H9 (cell line): Measurements from ENCODE around the gene CTNS. TPM values are rescaled to one million over a fixed set of nuclear protein-coding genes. Genes with fewer than 3 reads are reported as not detected.
"Not testable (repeated sequence)": the region's sequence is repeated elsewhere in the genome, so short reads cannot be mapped to it uniquely, and the experiment has no call there.

Experiments
- DNase-seq: peaks from one replicate; pipeline ENCODE4 v3.0.0-alpha.2; 2017
- H2AFZ ChIP-seq: one replicate; pipeline ENCODE4 v1.6.1; 2013; ENCODE audit warnings: mild to moderate bottlenecking, low read length, control low read depth, moderate library complexity
- H2AK5ac ChIP-seq: 2 replicates; pipeline ENCODE4 v1.6.1; 2013; ENCODE audit warnings: low read length, control low read depth, mixed read lengths; ENCODE audit not compliant: insufficient read length
- H2BK120ac ChIP-seq: one replicate; pipeline ENCODE4 v1.6.1; 2013; ENCODE audit warnings: low read depth, mild to moderate bottlenecking, low read length, control low read depth, inconsistent platforms; ENCODE audit not compliant: poor library complexity, severe bottlenecking
- H2BK12ac ChIP-seq: 2 replicates; pipeline ENCODE4 v1.6.1; 2013; ENCODE audit warnings: low read length, control low read depth, mixed read lengths, low read depth; ENCODE audit not compliant: insufficient read length
- H2BK15ac ChIP-seq: 2 replicates; pipeline ENCODE4 v1.6.1; 2013; ENCODE audit warnings: low read depth, low read length, control low read depth
- H2BK20ac ChIP-seq: one replicate; pipeline ENCODE4 v1.6.1; 2013; ENCODE audit warnings: low read depth, mild to moderate bottlenecking, low read length, control low read depth, inconsistent platforms; ENCODE audit not compliant: poor library complexity, severe bottlenecking
- H2BK5ac ChIP-seq: 2 replicates; pipeline ENCODE4 v1.6.1; 2013; ENCODE audit warnings: low read length, control low read depth, mixed read lengths; ENCODE audit not compliant: insufficient read length
- H3K14ac ChIP-seq: 2 replicates; pipeline ENCODE4 v1.6.1; 2013; ENCODE audit warnings: low read length, control low read depth; ENCODE audit not compliant: insufficient read depth
- H3K18ac ChIP-seq: 2 replicates; pipeline ENCODE4 v1.6.1; 2013; ENCODE audit warnings: low read depth, mild to moderate bottlenecking, mixed read lengths, low read length, control low read depth; ENCODE audit not compliant: insufficient read length
- H3K23ac ChIP-seq: 2 replicates; pipeline ENCODE4 v1.6.1; 2013; ENCODE audit warnings: low read length, control low read depth, mixed read lengths, low read depth; ENCODE audit not compliant: insufficient read length
- H3K23me2 ChIP-seq: 2 replicates; pipeline ENCODE4 v1.6.1; 2013; ENCODE audit warnings: low read depth, mild to moderate bottlenecking, mixed read lengths, low read length, control low read depth; ENCODE audit not compliant: insufficient read length, poor library complexity, severe bottlenecking
- H3K27ac ChIP-seq: 2 replicates; pipeline ENCODE4 v1.5.1; 2013; ENCODE audit warnings: low read length, control low read depth, mixed read lengths, low read depth; ENCODE audit not compliant: insufficient read length
- H3K27me3 ChIP-seq: 2 replicates; pipeline ENCODE4 v1.6.1; 2013; ENCODE audit warnings: low read length, control low read depth, inconsistent platforms; ENCODE audit not compliant: insufficient read depth
- H3K4ac ChIP-seq: 2 replicates; pipeline ENCODE4 v1.6.1; 2013; ENCODE audit warnings: low read depth, mild to moderate bottlenecking, control low read depth, inconsistent platforms, low read length, moderate library complexity
- H3K4me1 ChIP-seq: 2 replicates; pipeline ENCODE4 v1.6.1; 2013; ENCODE audit warnings: low read length, control low read depth, inconsistent platforms; ENCODE audit not compliant: insufficient read depth
- H3K4me2 ChIP-seq: 2 replicates; pipeline ENCODE4 v1.6.1; 2013; ENCODE audit warnings: low read length, control low read depth, mixed read lengths; ENCODE audit not compliant: insufficient read length, insufficient read depth
- H3K56ac ChIP-seq: 2 replicates; pipeline ENCODE4 v1.6.1; 2013; ENCODE audit warnings: low read depth, mild to moderate bottlenecking, mixed read lengths, low read length, control low read depth; ENCODE audit not compliant: insufficient read length
- H3K79me1 ChIP-seq: 2 replicates; pipeline ENCODE4 v1.6.1; 2013; ENCODE audit warnings: low read depth, mild to moderate bottlenecking, moderate library complexity, low read length, control low read depth, inconsistent platforms; ENCODE audit not compliant: insufficient read depth, poor library complexity, severe bottlenecking
- H3K79me2 ChIP-seq: 2 replicates; pipeline ENCODE4 v1.6.1; 2013; ENCODE audit warnings: low read length, control low read depth, inconsistent platforms; ENCODE audit not compliant: insufficient read depth
- H3K9ac ChIP-seq: 2 replicates; pipeline ENCODE4 v1.6.1; 2013; ENCODE audit warnings: low read length, control low read depth, mixed read lengths; ENCODE audit not compliant: insufficient read length; ENCODE audit errors: extremely low read depth
- H3K9me3 ChIP-seq: one replicate; pipeline ENCODE4 v1.6.1; 2013; ENCODE audit warnings: low read depth, low read length, inconsistent platforms; ENCODE audit not compliant: control insufficient read depth
- H3T11ph ChIP-seq: one replicate; pipeline ENCODE4 v1.6.1; 2013; ENCODE audit warnings: mild to moderate bottlenecking, low read length, control low read depth, inconsistent platforms
- H4K20me1 ChIP-seq: one replicate; pipeline ENCODE4 v1.6.1; 2013; ENCODE audit not compliant: control insufficient read depth, insufficient read length, insufficient read depth
- H4K5ac ChIP-seq: 2 replicates; pipeline ENCODE4 v1.6.1; 2013; ENCODE audit warnings: low read depth, mild to moderate bottlenecking, mixed read lengths, low read length, control low read depth; ENCODE audit not compliant: insufficient read length
- H4K8ac ChIP-seq: replicated peaks from 2 replicates; pipeline ENCODE4 v1.6.1; 2013; ENCODE audit warnings: low read length, control low read depth, mixed read lengths, low read depth; ENCODE audit not compliant: insufficient read length
- H4K91ac ChIP-seq: 2 replicates; pipeline ENCODE4 v1.6.1; 2013; ENCODE audit warnings: low read depth, mild to moderate bottlenecking, moderate library complexity, mixed read lengths, low read length, control low read depth; ENCODE audit not compliant: insufficient read length
- H3K27ac Mint-ChIP-seq, 3 experiments: 2 replicates in 2 of 3; 3 replicates in 1 of 3; pipeline ENCODE4 v1.8.0; 2020 to 2021; ENCODE audit warnings: mixed read lengths in 3 of 3, mild to moderate bottlenecking in 1 of 3, moderate library complexity in 1 of 3
- H3K27me3 Mint-ChIP-seq: 2 replicates; pipeline ENCODE4 v1.8.0; 2021; ENCODE audit warnings: low read depth, mild to moderate bottlenecking, moderate library complexity, mixed read lengths
- H3K36me3 Mint-ChIP-seq, 3 experiments: 2 replicates in 2 of 3; 3 replicates in 1 of 3; pipeline ENCODE4 v1.8.0; 2020 to 2021; ENCODE audit warnings: low read depth in 3 of 3, mixed read lengths in 3 of 3; ENCODE audit not compliant: insufficient read depth in 1 of 3
- H3K4me1 Mint-ChIP-seq, 2 experiments: 2 replicates each; pipeline ENCODE4 v1.8.0; 2020; ENCODE audit warnings: mixed read lengths in 2 of 2
- H3K4me3 Mint-ChIP-seq, 2 experiments: 2 replicates in 1 of 2; 3 replicates in 1 of 2; pipeline ENCODE4 v1.8.0; 2020 to 2021; ENCODE audit warnings: mild to moderate bottlenecking in 2 of 2, mixed read lengths in 2 of 2, moderate library complexity in 1 of 2
- H3K9me3 Mint-ChIP-seq, 2 experiments: 2 replicates in 1 of 2; 3 replicates in 1 of 2; pipeline ENCODE4 v1.8.0; 2020; ENCODE audit warnings: mild to moderate bottlenecking in 2 of 2, mixed read lengths in 2 of 2, moderate library complexity in 1 of 2
- WGBS: extraction: QIAGEN DNeasy Blood & Tissue Kit; methylation state at CpG from one replicate; pipeline ENCODE4 v1.1.7; 2013; ENCODE audit warnings: missing lambda C conversion rate, low lambda C conversion rate, mixed read lengths; ENCODE audit not compliant: insufficient read length; ENCODE audit errors: extremely low coverage; 5-methylcytosine and 5-hydroxymethylcytosine counted together
- total RNA-seq: library from RNA; stranded (reverse); gene quantifications from 2 replicates; pipeline ENCODE4 v1.2.1, GENCODE V29; 2021
- TF ChIP-seq, protein P1 (sequence below): fragments of 200-600 bp; sonication (generic); conservative IDR thresholded peaks from 3 replicates; pipeline ENCODE4 v1.8.0; 2021; ENCODE audit warnings: antibody characterized with exemption, mild to moderate bottlenecking

CTNS gene
- total RNA-seq, 1 experiment from 2014 or later = 12.8 TPM

DNA sequence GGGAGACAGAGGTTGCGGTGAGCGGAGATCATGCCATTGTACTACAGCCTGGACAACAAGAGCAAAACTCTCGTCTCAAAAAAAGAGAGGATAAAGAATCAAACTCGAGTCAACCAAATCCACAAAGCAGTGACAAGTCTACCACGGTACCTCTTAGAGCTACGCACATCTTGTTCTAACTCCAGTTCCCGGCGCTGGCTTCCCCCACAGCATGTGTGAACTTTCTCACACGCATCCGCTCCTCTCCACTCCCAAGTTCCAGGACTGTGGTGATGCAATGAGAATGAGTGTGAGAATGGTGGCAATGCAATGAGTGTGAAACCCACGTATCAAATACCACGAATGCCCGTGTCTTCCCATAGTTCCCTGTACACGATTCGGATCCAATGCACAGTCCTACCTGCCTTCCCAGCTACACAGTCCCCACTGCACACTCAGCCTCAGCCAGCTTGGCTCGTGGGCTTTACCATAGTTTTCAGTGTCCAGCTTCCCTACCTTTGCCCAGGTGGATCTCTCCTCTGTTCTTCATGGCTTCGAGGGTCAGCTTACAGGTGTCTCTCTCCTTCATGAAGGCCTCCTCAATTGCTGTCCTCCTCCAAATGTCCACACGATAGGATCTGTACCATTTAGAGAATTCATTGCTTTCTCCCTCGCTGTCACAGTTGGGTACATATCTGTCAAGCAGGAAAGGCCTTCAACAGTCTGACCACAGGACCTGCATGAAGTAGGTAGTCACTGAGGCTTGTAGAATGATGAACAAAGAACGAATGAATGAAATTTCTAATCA, 68.6 kb downstream of the CTNS start:
- Histone ChIP-seq H2BK5ac (no peak overlapping the region), H2AK5ac (no peak overlapping the region), H4K20me1 (no peaks in the 10 kb centered on the region), H3K79me1 (no peaks in the 10 kb centered on the region), H4K91ac (no peak overlapping the region), H3K79me2 (no peaks in the 10 kb centered on the region), H3K18ac (no peak overlapping the region), H4K8ac (no peak overlapping the region), H3K4me1 (no peaks in the 10 kb centered on the region), H3K4ac (no peak overlapping the region), H3K23me2 (no peaks in the 10 kb centered on the region), H3K23ac (no peak overlapping the region), H3K14ac (no peak overlapping the region), H3K27ac (no peak overlapping the region), H3K4me2 (no peak overlapping the region), H3K56ac (no peak overlapping the region), H2BK15ac (no peak overlapping the region), H2BK120ac (no peak overlapping the region), H2AFZ (no peak overlapping the region), H3T11ph (no peak overlapping the region), H3K9ac (no peak overlapping the region), H2BK20ac (no peak overlapping the region), H2BK12ac (no peak overlapping the region), H3K9me3 (no peaks in the 10 kb centered on the region), H4K5ac (no peak overlapping the region), H3K27me3 (no peaks in the 10 kb centered on the region)
- Mint-ChIP-seq H3K36me3 (peaks cover 2 to 9% (median 4%) of the 10 kb centered on the region in 3 experiments; a peak in 4 of 7 replicates), H3K27me3 (peaks cover 3% of the 10 kb centered on the region; the same call in 1 of the 2 replicates), H3K9me3 (peaks cover 0 to 3% of the 10 kb centered on the region in 2 experiments; a peak in 2 of 5 replicates), H3K4me1 (peaks cover 3 to 11% of the 10 kb centered on the region in 2 experiments; a peak in 2 of 4 replicates), H3K4me3 (no peak overlapping the region), H3K27ac (0 out of 7 replicates have a peak overlapping the region, but pooled peaks of 1 of the 3 experiments have one; percentile 10)
- TF ChIP-seq, protein P1, sequence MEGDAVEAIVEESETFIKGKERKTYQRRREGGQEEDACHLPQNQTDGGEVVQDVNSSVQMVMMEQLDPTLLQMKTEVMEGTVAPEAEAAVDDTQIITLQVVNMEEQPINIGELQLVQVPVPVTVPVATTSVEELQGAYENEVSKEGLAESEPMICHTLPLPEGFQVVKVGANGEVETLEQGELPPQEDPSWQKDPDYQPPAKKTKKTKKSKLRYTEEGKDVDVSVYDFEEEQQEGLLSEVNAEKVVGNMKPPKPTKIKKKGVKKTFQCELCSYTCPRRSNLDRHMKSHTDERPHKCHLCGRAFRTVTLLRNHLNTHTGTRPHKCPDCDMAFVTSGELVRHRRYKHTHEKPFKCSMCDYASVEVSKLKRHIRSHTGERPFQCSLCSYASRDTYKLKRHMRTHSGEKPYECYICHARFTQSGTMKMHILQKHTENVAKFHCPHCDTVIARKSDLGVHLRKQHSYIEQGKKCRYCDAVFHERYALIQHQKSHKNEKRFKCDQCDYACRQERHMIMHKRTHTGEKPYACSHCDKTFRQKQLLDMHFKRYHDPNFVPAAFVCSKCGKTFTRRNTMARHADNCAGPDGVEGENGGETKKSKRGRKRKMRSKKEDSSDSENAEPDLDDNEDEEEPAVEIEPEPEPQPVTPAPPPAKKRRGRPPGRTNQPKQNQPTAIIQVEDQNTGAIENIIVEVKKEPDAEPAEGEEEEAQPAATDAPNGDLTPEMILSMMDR = no peak
- no CpG with 5 or more reads among the region's 20 CpGs for WGBS
- DNase-seq = no peak

DNA sequence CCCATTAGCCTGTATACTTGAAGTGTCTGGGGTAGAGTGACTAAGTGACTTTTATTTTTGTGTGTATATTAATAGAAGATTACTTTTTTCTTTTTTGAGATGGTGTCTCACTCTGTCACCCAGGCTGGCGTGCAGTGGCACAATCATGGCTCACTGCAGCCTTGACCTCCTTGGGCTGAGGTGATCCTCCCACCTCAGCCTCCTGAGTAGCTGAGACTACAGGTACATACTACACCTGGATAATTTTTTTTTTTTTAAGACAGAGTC, 69.1 kb downstream of the CTNS start:
- not testable (repeated sequence) for H4K8ac ChIP-seq, H3K9ac ChIP-seq, H3K4me2 ChIP-seq, H4K91ac ChIP-seq, H2BK5ac ChIP-seq, H3K18ac ChIP-seq, H3K14ac ChIP-seq, H3K4me1 ChIP-seq, H3K27ac ChIP-seq, H4K20me1 ChIP-seq, H3K4ac ChIP-seq, H3K36me3 Mint-ChIP-seq, H2AK5ac ChIP-seq, H3K4me3 Mint-ChIP-seq, H3K79me2 ChIP-seq, H3K27ac Mint-ChIP-seq, H3K79me1 ChIP-seq, DNase-seq, H3K9me3 Mint-ChIP-seq, H2BK120ac ChIP-seq, H3K23me2 ChIP-seq, H4K5ac ChIP-seq, H3T11ph ChIP-seq, H3K23ac ChIP-seq, H3K9me3 ChIP-seq, H2BK20ac ChIP-seq, H2AFZ ChIP-seq, H3K56ac ChIP-seq, H3K27me3 ChIP-seq, H2BK12ac ChIP-seq, H3K27me3 Mint-ChIP-seq, H2BK15ac ChIP-seq, H3K4me1 Mint-ChIP-seq
- WGBS = no CpG with 5 or more reads among the region's 1 CpG
